ENCODE data around the gene THY1. TPM values are rescaled to one million over a fixed set of nuclear protein-coding genes. Genes with fewer than 3 reads are reported as not detected.

Gene THY1
- total and polyA plus RNA-seq, 2 of the 8 experiments (the other 6 are each of a cell fraction or from before 2014, with no cell fraction given) = 286 to 2,479 TPM

DNA sequence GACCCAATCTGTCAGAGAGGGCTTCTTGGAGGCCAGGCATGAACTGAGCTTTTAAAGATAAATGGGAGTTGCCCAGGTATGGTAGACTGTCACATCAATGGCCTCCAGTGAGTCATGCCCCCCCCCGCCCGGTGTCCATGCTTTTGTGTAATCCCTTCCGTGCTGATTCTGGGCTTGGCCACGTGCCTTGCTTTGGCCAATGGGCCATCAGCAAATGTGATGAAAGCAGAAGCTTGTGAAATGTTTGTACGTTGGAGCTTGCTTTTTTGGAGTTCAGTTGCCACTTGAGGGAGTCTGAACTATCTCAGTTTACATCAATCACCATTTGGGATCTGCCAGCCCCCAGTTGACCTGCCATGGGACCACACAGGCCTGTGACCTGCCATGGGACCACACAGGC lies 4.3 kb upstream of the THY1 start:
- WGBS, 2 experiments (ENCODE audit: extremely low coverage in 1 of 2, insufficient coverage in 1 of 2, insufficient read length in 1 of 2, insufficient replicate concordance in 2 of 2, low coverage in 1 of 2, low lambda C conversion rate in 2 of 2, missing lambda C conversion rate in 1 of 2) = 96% methylated on average over 5 of the region's 5 CpGs; no CpG with 5 or more reads in 1 of the 2 experiments

More for the DNA sequence above, 4.3 kb upstream of the THY1 start:
- Histone ChIP-seq H3K36me3 (ENCODE audit: control insufficient read depth in 2 of 4, insufficient read depth in 4 of 4, low read length in 3 of 4) (no peaks in the 10 kb centered on the region), H3K14ac (ENCODE audit: insufficient read length) (no peak overlapping the region), H3K79me1 (ENCODE audit: low read depth, low read length) (no peaks in the 10 kb centered on the region), H3K79me2 (ENCODE audit: control insufficient read depth in 1 of 2, insufficient read depth in 2 of 2, low read length in 2 of 2) (peaks cover 0 to 9% of the 10 kb centered on the region in 2 experiments; a peak in 2 of 4 replicates), H2BK15ac (ENCODE audit: low read length) (no peak overlapping the region), H4K91ac (replicated peaks; ENCODE audit: insufficient read length, low read length) (no peak overlapping the region), H3K9me3 (ENCODE audit: insufficient read depth in 2 of 2, low read depth in 1 of 2, low read length in 1 of 2) (no peaks in the 10 kb centered on the region), H2BK12ac (ENCODE audit: low read depth, low read length) (0 out of 2 replicates have a peak overlapping the region, but pooled peaks have one; percentile 1), H2BK5ac (ENCODE audit: low read depth, low read length) (no peak overlapping the region), H3K56ac (replicated peaks; ENCODE audit: insufficient read length, low read depth, low read length) (no peak overlapping the region), H4K20me1 (replicated peaks in 1 of 2; ENCODE audit: control insufficient read depth in 1 of 2, insufficient read depth in 2 of 2, low read length in 2 of 2) (no peaks in the 10 kb centered on the region), H4K5ac (ENCODE audit: insufficient read length, low read depth, low read length) (no peak overlapping the region), H2BK120ac (replicated peaks; ENCODE audit: low read depth, low read length) (no peak overlapping the region), H3K18ac (ENCODE audit: extremely low read depth, low read length) (no peak overlapping the region), H3K4me3 (ENCODE audit: extremely low read depth in 1 of 4, insufficient read depth in 2 of 4, low read depth in 3 of 4, low read length in 4 of 4) (no peak overlapping the region), H2AFZ (ENCODE audit: low read length) (no peak overlapping the region), H2AK5ac (ENCODE audit: low read depth, low read length) (no peak overlapping the region), H3K23ac (ENCODE audit: insufficient read length) (no peak overlapping the region), H3K4ac (replicated peaks; ENCODE audit: insufficient read length, low read depth, low read length) (no peak overlapping the region), H3K4me2 (ENCODE audit: insufficient read depth in 1 of 2, low read depth in 2 of 2, low read length in 2 of 2) (no peak overlapping the region), H3K4me1 (replicated peaks in 1 of 4; ENCODE audit: control insufficient read depth in 3 of 4, insufficient read depth in 4 of 4, low read length in 3 of 4) (peaks cover 4 to 22% (median 16%) of the 10 kb centered on the region in 4 experiments), H3K23me2 (ENCODE audit: low read depth, low read length) (peaks cover 1% of the 10 kb centered on the region; the same call in 1 of the 2 replicates), H3K27me3 (replicated peaks in 1 of 4; ENCODE audit: control insufficient read depth in 3 of 4, extremely low read depth in 1 of 4, insufficient read depth in 3 of 4, low read length in 3 of 4) (no peaks in the 10 kb centered on the region; a peak in 1 of 7 replicates), H4K8ac (ENCODE audit: extremely low read depth, insufficient read depth, low read length) (no peak overlapping the region), H2BK20ac (ENCODE audit: low read length) (no peak overlapping the region; the same call in 1 of the 2 replicates), H3K27ac (ENCODE audit: low read depth, low read length) (no peak overlapping the region), H3K9ac (replicated peaks in 1 of 4; ENCODE audit: extremely low read depth in 1 of 4, low read depth in 3 of 4, low read length in 3 of 4) (no peak overlapping the region)
- ChIA-PET CTCF (ENCODE audit: partially characterized antibody) (interaction anchor here (1.0 to 1.3 kb wide), 3 partner anchors 11 to 52 kb away, joined by 3 to 5 read pairs (median 3); no protein-coding TSS in a partner anchor), POLR2A (ENCODE audit: partially characterized antibody) (interaction anchor here (7.0 kb wide), 1 partner anchor 10 kb away, joined by 50 read pairs; no protein-coding TSS in a partner anchor)
- FAIRE-seq (no peak), DNase-seq (ENCODE audit: low read depth in 1 of 2, low spot score in 2 of 2) (no peak)
- no peak for TF ChIP-seq CEBPB (IDR thresholded peaks at IDR 0.05; ENCODE audit: low read depth, low read length)
- no peak for TF ChIP-seq SIN3A (conservative IDR thresholded peaks at IDR 0.05 in 1 of 2, IDR thresholded peaks at IDR 0.05 in 1 of 2; ENCODE audit: low read depth in 1 of 2, low read length in 2 of 2)
